ENCODE measurements around the gene RNF121.

The RNF121 gene

DNA sequence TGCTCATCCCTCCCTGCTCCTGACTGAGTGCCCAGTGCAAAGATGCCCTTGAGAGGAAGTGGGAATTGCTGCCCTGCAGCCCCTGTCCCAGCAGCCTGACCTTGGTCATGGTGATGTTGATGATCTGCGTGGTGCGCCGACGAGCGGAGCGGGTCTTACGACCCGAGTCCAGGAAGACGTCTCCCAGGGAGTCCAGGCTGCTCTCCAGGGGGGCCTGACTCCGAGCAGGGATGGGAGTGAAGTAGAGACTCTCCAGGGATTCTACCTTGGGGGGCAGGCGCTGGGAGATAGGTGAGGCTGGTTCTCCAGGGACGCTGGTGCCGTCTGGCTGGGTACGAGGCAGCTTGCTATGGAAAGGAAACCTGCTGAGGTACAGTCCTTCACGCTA is 78.2 kb downstream of the RNF121 start:
- no peak for DNase-seq

DNA sequence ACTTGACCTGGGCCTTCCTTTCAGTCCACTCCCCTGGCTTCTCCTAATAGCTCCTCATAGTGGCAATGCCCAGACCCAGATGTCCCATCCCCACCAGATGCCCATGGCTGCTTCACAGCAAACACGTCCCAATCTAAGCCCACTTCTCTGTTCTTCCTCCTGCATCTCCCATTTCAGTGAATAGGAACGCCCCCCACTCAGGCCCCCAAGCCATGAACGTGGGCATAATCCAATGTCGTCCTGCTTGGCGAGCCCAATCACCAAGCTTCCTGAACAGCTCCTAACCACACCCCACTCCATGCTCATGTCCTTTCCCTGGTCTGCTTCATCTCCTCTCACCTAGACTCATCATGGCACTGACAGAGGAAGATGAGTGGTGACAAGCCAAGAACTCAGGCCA is 78.7 kb downstream of the RNF121 start:
- DNase-seq: no peak

DNA sequence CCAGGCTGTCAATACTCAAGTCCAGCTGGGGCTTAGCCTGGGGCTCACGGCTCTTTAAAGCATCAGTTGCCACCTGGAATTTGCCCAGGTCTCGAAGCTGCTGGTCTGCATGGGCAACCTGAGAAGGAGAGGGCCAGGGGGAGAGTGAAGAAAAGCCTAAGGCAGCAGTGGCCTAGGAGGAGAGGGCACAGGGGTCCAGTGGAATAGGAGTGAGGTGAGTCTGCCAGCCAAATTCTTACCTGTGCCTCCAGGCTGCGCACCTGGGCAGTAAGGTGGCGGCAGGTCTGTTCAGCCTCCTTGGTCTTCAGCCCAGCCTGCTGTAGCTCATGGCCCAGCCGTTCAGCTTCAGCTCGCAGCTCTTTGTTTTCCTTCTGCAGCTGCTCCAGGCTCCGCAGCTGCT is 79.9 kb downstream of the RNF121 start:
- DNase-seq: no peak

DNA sequence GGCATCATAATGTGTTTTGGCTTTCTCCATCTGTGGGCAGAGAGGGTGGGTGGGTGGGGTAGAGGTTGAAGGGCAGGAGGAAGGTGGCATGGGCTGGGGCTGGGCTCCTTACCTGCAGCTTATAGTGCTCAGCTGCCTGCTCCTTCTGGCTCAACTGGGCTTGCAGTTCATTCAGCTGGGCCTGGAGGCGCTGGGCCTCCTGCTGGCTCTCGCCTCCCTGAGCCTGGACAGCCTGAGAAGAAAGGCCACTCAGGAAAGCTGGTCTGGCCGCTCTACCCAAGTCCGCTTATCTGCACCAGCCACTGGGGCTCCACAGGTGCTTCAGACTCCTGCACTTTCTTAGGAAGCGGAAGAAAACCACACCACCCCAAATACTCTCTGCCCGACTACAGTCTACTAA is 80.3 kb downstream of the RNF121 start:
- DNase-seq: no peak

DNA sequence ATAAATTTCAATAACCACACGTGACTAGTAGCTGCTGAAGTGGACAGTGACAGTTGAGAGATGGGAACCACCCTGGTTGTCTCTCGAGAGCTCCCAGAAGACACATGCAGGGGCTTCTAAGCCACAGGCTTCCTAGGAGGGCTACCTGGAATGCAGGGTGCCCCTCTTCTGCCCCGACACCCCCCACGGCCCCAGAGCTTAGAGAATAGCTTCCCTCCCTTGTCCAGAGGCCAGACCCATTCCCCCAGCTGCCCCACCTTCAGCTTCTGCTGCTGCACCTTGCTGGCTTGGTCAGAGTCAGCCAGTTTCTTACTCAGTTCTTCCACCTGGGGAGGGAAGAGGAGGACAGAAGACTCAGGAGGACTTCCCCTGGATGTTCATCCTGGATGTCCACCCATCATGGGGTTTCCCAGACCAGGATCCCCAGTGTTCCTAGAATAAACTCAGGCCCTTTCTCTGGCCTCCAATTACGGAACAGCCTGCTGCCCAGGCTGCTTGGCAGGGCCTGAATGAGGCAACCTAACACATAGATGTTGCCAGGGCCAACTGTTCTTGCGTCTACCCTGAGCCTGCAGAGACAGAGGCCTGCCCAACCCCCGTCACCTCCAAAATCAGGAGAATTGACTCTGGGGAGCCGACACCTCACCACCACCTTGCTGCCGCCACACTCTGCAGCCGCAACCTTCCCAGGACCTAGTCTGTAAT is 81.8 kb downstream of the RNF121 start:
- no peak for DNase-seq

DNA sequence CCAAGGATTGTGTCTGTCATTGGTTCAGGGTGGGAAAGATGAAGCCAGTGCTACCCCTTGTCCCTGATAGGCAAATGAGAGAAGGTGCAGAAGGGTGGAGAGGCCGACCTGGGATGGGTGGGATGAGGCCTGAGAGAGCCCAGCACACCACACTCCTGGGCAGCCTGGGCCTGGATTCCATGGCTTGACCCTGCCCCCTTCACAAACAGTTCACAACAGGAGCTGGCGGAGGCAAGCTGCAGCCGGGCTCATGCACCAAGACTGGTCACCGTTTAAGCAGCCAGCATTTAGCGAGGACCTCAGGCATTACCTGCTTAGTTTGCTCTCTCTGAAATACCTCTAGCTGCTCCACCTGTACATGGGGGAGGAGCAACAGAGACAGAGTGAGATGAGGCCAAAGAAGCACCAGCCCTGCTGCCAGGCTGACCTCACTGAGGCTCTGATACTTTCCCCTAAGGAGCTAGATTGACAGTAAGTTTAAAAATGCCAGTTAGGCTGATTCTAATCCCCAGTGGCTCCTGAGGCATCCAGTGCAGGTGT is 83.3 kb downstream of the RNF121 start:
- no peak for DNase-seq

DNA sequence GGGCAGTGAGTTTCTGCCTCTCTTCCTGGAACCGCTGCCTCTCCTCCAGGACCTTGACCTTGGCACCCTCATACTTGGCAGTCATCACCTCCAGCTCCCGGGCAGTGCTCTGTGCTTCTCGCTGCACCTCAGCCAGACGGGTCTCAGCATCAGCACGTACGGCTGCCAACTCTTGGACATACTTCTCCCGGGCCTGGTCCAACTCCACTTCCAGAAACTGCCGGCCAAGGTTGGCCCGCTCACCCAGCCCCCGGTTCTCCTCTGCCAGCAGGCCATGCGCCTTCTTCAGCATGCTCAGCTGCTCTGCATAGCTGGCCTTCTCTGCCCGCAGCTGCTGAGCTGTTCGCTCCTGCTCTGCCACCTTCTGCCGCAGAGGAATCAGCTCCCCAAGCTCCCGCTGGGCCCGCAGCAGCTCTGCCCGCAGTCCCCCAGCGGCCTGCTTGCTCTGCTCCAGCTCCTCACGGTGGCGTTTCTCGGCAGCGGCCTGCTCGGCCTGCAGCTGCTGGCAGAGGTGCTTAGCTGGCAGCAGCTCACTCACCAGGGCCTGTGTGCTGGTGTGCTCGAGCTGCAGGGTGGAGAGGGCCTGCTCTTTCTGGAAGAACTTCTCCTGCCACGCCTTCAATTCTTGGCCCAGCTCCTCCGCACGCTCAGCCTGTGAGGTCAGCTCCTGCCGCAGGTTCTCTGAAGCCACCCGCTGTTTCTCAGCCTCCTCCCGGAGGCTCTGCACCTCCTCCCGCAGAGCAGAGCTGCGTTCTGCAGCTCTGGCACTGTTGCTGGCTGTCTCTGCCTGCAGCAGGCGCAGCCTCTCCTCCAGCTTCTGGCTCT is 84.3 kb downstream of the RNF121 start:
- no peak for DNase-seq

DNA sequence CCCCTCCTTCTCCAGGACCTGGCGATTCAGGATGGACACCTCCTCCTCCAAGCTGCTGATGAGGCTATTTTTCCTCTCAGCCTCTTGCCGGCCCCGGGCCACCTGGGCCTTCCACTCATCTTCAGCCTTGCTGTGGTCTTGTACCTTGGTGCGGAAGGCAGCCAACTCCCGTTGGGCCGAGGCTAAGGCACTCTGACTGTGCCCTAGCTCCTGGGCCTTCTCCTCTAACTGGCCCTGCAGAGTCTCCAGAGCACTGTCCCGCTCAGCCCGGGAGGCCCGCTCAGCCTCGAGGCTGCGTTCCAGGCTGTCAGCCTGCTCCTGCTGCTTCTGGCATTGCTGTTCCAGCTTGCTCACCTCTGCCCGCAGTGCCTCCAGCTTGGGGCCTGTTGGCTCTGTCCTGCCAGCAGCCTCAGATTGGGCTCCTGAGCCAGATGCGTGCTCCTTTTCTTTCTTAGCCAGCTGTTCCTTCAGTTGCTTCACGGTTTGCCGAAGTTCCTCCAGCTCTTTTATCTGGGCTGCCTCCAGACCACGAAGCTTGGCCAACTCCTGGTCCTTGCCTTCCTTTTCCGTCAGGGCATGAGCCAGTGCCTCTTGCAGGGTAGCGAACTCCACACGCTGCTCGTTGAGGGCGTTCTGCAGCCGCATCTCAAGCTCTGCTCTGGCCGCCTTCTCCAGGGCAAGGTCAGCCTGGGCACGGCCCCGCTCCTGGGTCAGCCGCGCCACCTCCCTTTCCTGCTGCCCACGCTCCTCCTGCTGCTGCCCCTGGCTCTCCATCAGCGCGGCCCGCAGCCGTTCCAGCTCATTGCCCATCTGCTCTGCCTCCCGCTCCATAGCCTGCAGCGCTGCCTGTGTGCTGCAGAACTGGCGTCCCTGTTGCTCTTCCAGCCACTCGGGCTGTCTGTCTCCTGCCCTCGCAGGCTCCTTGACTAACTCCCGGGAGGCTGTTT is 85.2 kb downstream of the RNF121 start:
- no peak for DNase-seq

DNA sequence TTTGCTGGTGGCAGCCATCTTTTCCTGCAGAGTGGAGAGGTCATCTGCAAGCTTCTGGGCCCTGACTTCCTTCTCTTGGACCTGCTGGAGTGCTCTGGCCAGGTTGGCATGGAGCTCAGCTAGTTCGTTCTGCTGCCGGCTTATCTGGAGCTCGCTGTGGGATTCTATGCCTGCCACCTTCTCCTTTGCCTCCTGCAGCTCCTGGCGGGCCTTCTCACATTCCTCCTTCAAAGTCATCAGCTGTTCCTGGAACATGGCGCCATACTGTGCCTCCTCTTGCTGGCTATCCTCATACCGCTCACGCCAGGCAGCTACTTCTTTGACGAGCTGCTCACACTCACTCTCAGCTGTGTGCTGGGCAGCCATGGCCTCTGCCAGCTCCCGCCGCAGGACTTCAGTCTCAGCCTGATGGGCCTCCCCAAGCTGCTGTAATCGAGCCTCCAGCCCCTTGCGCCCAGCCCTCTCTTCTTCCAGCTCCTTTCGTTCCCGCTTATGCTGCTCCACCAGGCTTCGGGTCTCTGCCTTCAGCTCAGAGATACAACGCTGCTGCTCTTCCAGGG is 86.0 kb downstream of the RNF121 start:
- DNase-seq: no peak

DNA sequence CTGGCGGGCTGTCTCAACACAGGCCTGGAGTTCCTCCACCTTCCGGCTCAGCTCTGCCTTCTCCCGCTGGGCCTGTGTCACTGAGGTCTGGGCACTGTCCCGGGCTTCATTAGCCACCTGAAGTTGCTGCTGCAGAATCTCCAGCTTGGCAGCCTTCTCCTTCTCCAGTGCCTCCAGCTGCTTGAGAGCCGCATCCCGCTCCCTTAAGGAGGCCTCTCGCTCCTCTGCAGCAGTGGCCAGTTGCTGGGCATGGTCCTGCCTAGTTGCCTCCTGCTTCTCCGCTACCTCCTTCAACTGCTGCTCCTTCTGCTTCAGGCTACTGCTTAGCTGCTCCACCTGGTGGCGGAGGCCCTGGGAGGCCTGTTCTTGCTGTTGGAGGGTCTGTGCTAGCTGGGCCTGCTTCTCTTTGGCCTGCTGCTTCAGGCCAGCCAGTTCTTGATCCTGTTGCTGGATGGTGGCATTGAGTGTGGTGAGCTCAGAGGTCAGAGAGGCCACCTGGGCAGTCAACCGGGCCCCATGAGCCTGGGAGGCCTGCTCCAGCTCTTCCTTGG is 86.7 kb downstream of the RNF121 start:
- no peak for DNase-seq

DNA sequence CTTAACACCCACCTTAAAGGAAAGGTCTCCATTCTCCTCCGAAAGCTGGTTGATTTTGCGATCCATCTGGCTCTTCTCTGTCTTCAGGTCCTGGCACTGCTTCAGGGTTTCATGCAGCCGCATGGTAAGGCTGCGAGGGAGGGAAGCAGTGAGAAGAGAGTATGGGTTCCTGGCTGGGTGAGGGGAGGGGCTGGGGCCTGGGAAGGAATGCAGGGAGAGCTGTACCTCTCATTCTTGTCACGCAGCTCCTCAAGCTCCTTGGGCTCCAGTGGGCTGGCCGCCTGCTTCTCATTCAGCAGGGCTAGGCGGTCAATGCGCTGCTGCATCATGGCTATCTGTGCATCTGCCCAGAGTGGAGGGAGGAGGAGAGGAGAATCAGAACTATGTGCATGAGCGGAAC is 89.3 kb downstream of the RNF121 start:
- no peak for DNase-seq

DNA sequence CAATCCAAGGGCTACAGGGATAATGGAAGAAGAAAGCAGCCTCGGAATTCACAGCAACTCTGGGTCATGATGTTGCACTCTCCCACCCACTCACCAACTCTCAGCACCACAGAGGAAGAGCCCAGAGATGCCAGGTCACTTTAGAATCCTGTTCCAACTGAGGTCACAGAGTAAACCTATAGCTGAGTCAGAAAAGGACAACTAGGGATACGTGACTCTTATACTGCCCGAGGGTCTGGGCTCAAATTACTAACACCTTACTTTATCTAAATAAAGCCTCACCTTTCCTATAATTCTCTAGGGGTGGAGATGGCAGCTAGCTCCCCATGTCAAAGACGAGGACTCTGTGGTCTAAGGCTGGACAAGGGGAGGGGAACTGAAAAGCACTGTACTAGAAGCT is 94.5 kb downstream of the RNF121 start:
- DNase-seq: no peak

DNA sequence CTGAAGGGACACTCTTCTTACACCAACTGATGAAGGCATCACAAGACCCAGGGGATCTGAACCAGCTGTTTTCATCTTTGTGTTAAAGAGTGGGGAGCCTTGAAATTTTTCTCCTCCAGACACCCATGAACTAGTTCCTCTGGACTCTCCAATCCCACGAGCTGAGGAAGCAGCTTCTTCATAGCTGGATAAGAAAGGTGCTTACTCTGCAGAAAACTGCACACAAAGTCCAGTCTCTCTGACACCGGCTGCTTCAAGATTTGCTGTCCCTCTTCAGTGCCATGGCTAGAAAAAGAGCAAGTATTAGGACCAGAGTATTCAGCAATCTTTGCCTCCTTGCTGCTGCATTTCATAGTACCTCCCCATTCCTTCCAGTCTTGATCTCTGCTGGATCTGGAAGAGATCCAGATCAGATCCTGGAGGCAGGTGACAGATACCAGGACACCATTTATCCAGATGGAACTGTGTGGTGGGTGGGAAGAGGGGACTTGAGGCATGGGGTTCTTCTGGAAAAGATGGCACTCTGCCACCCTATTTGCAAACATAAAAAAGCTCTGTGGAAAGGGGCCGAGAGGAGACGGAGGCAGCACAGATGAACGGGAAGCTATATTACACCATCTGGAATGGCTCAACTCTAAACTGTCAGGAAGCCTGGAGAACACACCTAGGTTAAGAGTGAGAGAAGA is 95.4 kb downstream of the RNF121 start:
- no peak for DNase-seq

DNA sequence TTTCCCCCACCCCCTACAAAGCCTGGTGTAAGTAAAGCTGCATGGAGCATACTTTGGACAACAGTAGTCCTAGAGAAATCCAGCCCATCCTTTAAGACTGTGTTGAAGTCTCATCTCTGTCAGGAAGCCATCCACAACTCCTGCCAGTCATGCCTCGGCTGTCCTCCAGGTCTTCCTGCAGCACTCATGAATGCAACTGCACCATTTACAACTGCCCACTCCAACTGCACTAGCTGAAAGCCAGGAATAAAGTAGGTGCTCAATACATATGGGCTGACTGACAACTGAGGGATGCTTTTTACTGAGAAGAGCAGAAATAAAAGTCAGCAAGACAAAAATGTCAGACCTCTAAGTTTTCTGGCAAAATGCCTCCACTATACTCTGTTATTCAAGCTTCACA is 97.2 kb downstream of the RNF121 start:
- no peak for DNase-seq

DNA sequence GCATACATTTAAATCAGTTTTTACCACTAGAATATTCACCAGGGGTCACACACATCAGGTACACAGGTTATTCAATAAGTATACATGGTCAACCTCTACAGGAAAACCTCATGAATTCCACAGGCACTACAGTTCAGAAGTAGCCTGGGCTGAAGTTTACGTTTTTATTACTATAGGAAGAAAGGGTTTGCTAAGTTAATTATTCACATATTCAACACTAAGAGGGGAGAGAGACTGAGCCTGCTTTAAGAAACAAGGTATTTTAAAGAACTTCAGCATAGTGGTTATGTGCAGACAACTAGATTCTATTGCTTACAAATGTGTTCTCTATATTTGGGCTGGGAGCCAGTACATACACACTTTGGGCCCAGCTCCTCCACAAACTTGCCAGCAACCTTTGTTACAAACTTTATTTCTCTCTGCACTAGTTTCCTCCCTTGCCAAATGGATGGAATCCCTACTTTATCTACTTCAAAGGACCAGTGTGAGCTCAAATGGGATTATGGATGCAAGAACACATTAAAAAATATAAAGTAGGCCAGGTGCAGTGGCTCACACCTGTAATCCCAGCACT is 101.7 kb downstream of the RNF121 start:
- DNase-seq: no peak

DNA sequence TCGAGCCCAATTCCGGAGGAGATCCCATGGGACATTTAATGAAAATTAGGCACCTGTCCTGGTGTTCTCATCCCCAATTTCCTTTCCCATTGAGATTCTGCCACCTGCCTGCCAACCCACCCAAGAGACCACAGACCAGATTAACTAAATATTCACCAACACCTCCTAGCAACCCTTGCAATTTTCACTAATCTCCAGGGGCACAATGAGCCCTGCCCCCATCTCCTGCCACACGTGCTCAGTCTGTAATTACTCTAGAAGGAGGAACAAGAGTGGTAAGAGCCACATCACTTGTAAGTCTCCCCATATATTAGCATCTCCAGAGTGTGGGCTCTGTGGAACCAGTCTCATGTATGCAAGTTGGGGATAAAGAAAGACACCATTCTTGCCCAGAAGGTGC is 107.8 kb downstream of the RNF121 start:
- no peak for DNase-seq

DNA sequence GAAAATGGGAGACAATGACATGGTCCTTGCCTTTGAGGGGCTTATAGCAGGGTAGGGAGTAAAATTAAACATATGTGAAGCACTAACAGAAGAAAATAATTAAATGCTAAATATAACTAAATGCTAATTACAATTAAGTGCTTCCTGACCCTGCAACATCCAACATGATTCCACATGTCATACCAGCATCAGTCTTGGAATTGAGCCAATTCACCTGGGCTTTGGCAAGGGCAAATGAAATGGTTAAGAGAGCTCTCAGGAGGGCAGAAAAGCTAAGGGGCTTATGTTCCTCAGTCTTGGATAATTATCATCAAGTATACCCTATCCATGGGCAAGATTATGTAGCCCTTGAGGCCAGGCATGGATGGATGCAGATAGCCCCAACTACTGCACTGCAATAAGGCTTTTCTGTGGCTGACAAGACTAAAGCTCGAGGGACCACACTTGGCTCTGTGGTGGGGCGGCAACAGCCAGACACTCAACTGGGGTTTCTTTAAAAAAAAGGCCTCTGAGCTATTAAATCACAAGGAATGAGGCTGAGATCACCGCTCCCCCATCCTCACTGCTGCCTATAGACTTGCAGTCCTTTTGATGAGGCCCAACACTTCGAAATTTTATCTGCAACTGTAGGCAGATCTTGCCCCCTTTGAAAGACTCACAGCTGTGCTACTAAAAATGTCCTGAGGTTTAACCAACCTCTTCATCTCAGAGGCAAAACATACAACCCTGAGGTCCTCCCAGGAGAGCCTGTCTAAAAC is 108.9 kb downstream of the RNF121 start:
- DNase-seq: peak; percentile 24

DNA sequence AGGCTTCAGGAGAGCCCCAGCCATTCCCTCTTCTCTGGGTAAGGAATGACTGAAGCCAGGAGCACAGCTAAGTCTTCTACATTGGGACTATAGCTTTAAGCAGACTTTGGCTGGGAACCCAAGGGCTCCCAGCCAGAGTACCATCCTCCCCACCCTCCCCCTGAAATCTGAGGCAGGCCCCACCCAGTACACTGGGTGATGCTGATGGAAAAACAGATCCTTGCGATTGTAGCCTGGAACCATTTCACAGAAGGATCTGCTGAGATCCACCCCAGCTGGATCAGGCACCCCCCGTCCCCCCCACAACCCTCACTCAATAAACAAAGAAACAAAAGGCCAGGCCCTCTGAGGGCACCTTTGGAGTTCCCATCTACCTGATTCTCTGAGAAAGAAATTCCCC is 109.6 kb downstream of the RNF121 start:
- peak; percentile 59 for DNase-seq

DNA sequence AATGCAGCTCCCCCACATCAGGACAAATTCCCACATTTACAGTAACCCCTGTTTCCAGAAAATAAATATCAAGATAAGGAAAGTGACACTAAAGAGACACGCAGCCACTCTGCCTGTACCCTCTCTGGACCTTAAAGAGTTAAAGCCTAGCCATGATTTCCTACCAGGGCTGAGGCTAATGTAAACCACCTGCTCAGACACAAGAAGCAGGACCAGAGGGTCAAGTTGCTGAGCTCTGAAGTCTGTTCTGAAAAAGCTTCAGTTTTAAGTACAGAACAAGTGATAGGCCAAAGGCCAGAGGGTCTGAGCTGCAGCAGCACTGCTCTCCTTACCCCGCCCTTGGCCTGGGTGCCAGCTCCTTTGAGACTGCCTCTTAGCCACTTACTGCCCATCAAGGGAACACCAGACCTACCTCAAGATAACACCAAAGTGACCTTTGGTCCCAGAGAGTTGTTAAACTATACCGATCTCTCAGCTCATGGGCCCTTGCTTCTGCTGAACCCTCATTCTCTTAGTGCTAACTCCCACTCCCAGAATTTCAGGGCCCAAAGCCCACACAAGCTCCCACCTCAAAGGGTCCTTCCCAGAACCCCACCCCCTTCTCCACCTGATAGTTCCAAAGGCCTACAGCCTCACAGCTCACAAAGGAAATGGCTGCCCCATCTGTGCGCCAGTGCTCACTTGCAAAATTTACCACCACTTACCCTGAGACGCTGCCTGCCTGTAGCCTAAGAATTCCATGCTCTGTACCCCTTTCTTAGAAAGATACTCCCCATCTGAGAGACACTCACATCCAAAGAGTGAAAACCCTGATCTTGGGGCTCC is 110.4 kb downstream of the RNF121 start:
- DNase-seq: no peak

DNA sequence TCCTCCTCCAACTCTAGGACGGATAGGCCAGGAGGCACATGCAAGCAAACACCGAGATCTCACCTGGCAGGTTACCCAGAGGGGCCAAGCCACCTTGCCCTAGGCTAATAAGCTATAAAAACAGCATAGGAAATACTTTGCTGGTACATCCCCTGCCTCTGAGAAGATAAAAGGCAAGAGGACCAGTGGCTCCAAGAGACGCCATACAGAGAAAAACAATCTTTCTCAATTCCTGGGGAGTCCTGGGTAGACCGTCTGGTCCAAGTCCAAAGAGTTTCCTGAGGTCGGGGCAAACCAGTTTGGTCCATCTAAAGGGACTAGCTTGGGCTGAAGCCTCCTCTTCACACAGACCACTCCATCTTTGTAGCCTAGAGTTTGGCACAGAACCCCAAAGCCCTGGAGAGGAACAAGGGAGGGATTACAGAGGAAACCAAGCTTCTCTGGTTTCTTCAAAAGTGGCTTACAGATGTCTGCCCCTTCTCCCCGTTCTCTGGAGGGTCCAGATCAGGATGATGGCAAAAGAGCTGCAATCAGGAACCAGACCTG is 111.1 kb downstream of the RNF121 start:
- no peak for DNase-seq
